ENCODE measurements around the gene MLLT3. TPM values are rescaled to one million over a fixed set of nuclear protein-coding genes. Genes with fewer than 3 reads are reported as not detected.

MLLT3 gene
- total RNA-seq, 1 donor from 2014 or later = 26.5 TPM

- no peak for DNase-seq
- no peak overlapping the region for H3K4me3 Mint-ChIP-seq
- peaks cover 4% of the 10 kb centered on the region for H3K9me3 Mint-ChIP-seq
- H3K36me3 Mint-ChIP-seq (ENCODE audit: low read depth) = peaks cover 22% of the 10 kb centered on the region
- H3K4me1 Mint-ChIP-seq = peaks cover 56% of the 10 kb centered on the region
- intact Hi-C loops (cut with micrococcal nuclease) = loop anchor here (1.0 kb wide), 1 partner anchor 8 kb away; no protein-coding TSS in a partner anchor
- H3K27me3 Mint-ChIP-seq = no peaks in the 10 kb centered on the region
- H3K27ac Mint-ChIP-seq = no peak overlapping the region
Observed at GRCh38 chr9:20570087-20570486, 52.2 kb downstream of the MLLT3 start.

GRCh38 chr9:20569525-20569924 lies 52.8 kb downstream of the MLLT3 start:
- Mint-ChIP-seq H3K27ac (no peak overlapping the region), H3K36me3 (ENCODE audit: low read depth) (peaks cover 16% of the 10 kb centered on the region), H3K4me3 (no peak overlapping the region), H3K27me3 (no peaks in the 10 kb centered on the region), H3K9me3 (peaks cover 4% of the 10 kb centered on the region), H3K4me1 (peaks cover 55% of the 10 kb centered on the region)
- no peak for DNase-seq
- intact Hi-C loops (cut with micrococcal nuclease) = no loop called here

GRCh38 chr9:20568400-20568799 lies 53.9 kb downstream of the MLLT3 start:
- Mint-ChIP-seq H3K9me3 (peaks cover 4% of the 10 kb centered on the region), H3K36me3 (ENCODE audit: low read depth) (peaks cover 11% of the 10 kb centered on the region), H3K4me1 (peaks cover 57% of the 10 kb centered on the region), H3K27ac (no peak overlapping the region), H3K4me3 (no peak overlapping the region), H3K27me3 (no peaks in the 10 kb centered on the region)
- DNase-seq = no peak
- intact Hi-C loops (cut with micrococcal nuclease) = no loop called here

GRCh38 chr9:20566401-20566800 lies 55.9 kb downstream of the MLLT3 start:
- no peak for DNase-seq
- H3K4me1 Mint-ChIP-seq = peaks cover 62% of the 10 kb centered on the region
- intact Hi-C loops (cut with micrococcal nuclease) = no loop called here
- no peak overlapping the region for H3K27ac Mint-ChIP-seq
- H3K4me3 Mint-ChIP-seq = no peak overlapping the region
- peaks cover 4% of the 10 kb centered on the region for H3K9me3 Mint-ChIP-seq
- peaks cover 8% of the 10 kb centered on the region for H3K36me3 Mint-ChIP-seq (ENCODE audit: low read depth)
- H3K27me3 Mint-ChIP-seq = no peaks in the 10 kb centered on the region

GRCh38 chr9:20564650-20565049 lies 57.6 kb downstream of the MLLT3 start:
- H3K27me3 Mint-ChIP-seq = no peaks in the 10 kb centered on the region
- no peak for DNase-seq
- H3K9me3 Mint-ChIP-seq = peaks cover 4% of the 10 kb centered on the region
- no peak overlapping the region for H3K27ac Mint-ChIP-seq
- H3K36me3 Mint-ChIP-seq (ENCODE audit: low read depth) = peaks cover 8% of the 10 kb centered on the region
- H3K4me3 Mint-ChIP-seq = no peak overlapping the region
- intact Hi-C loops (cut with micrococcal nuclease) = no loop called here
- H3K4me1 Mint-ChIP-seq = peaks cover 64% of the 10 kb centered on the region

- no peak overlapping the region for H3K4me3 Mint-ChIP-seq
- no peak overlapping the region for H3K27ac Mint-ChIP-seq
- peaks cover 61% of the 10 kb centered on the region for H3K4me1 Mint-ChIP-seq
- intact Hi-C loops (cut with micrococcal nuclease) = no loop called here
- no peak for DNase-seq
- peaks cover 4% of the 10 kb centered on the region for H3K9me3 Mint-ChIP-seq
- H3K36me3 Mint-ChIP-seq (ENCODE audit: low read depth) = peaks cover 8% of the 10 kb centered on the region
- H3K27me3 Mint-ChIP-seq = no peaks in the 10 kb centered on the region
Observed at GRCh38 chr9:20563917-20564316, 58.4 kb downstream of the MLLT3 start.

GRCh38 chr9:20562051-20562450 lies 60.2 kb downstream of the MLLT3 start:
- no peaks in the 10 kb centered on the region for H3K9me3 Mint-ChIP-seq
- peaks cover 3% of the 10 kb centered on the region for H3K36me3 Mint-ChIP-seq (ENCODE audit: low read depth)
- H3K4me1 Mint-ChIP-seq = peaks cover 70% of the 10 kb centered on the region
- H3K4me3 Mint-ChIP-seq = peak overlapping the region; percentile 60
- intact Hi-C loops (cut with micrococcal nuclease) = loop anchor here (1.0 kb wide), 4 partner anchors 8 to 353 kb away; partner anchors contain the start of gene MLLT3
- H3K27ac Mint-ChIP-seq = peak overlapping the region; percentile 31
- no peaks in the 10 kb centered on the region for H3K27me3 Mint-ChIP-seq
- DNase-seq = peak; percentile 65

GRCh38 chr9:20561531-20561930 lies 60.8 kb downstream of the MLLT3 start:
- Mint-ChIP-seq H3K4me3 (no peak overlapping the region), H3K27ac (peak overlapping the region; percentile 51), H3K27me3 (no peaks in the 10 kb centered on the region), H3K9me3 (no peaks in the 10 kb centered on the region), H3K36me3 (ENCODE audit: low read depth) (peaks cover 3% of the 10 kb centered on the region), H3K4me1 (peaks cover 72% of the 10 kb centered on the region)
- intact Hi-C loops (cut with micrococcal nuclease) = no loop called here
- no peak for DNase-seq

- Mint-ChIP-seq H3K27me3 (no peaks in the 10 kb centered on the region), H3K9me3 (no peaks in the 10 kb centered on the region), H3K4me1 (peaks cover 74% of the 10 kb centered on the region), H3K27ac (peak overlapping the region; percentile 10), H3K36me3 (ENCODE audit: low read depth) (peaks cover 2% of the 10 kb centered on the region), H3K4me3 (no peak overlapping the region)
- no peak for DNase-seq
- intact Hi-C loops (cut with micrococcal nuclease) = loop anchor here (2.0 to 10.0 kb wide), 3 partner anchors 29 to 381 kb away; no protein-coding TSS in a partner anchor
Observed at GRCh38 chr9:20559231-20559890, 62.9 kb downstream of the MLLT3 start.

- H3K36me3 Mint-ChIP-seq (ENCODE audit: low read depth) = peaks cover 2% of the 10 kb centered on the region
- peaks cover 77% of the 10 kb centered on the region for H3K4me1 Mint-ChIP-seq
- no peaks in the 10 kb centered on the region for H3K9me3 Mint-ChIP-seq
- H3K4me3 Mint-ChIP-seq = peak overlapping the region; percentile 24
- H3K27ac Mint-ChIP-seq = peak overlapping the region; percentile 77
- peak; percentile 76 for DNase-seq
- no peaks in the 10 kb centered on the region for H3K27me3 Mint-ChIP-seq
- intact Hi-C loops (cut with micrococcal nuclease) = loop anchor here (1.0 to 10.0 kb wide), 6 partner anchors 28 to 382 kb away; partner anchors contain the start of gene MLLT3
Observed at GRCh38 chr9:20558566-20559016, 63.7 kb downstream of the MLLT3 start.

- Mint-ChIP-seq H3K36me3 (ENCODE audit: low read depth) (peaks cover 2% of the 10 kb centered on the region), H3K9me3 (no peaks in the 10 kb centered on the region), H3K27ac (peak overlapping the region; percentile 77), H3K4me1 (peaks cover 77% of the 10 kb centered on the region), H3K27me3 (no peaks in the 10 kb centered on the region), H3K4me3 (peak overlapping the region; percentile 24)
- intact Hi-C loops (cut with micrococcal nuclease) = loop anchor here (1.0 to 10.0 kb wide), 6 partner anchors 27 to 383 kb away; partner anchors contain the start of gene MLLT3
- DNase-seq = no peak
Observed at GRCh38 chr9:20557890-20558565, 64.3 kb downstream of the MLLT3 start.

- H3K4me1 Mint-ChIP-seq = peaks cover 73% of the 10 kb centered on the region
- H3K27me3 Mint-ChIP-seq = no peaks in the 10 kb centered on the region
- no peaks in the 10 kb centered on the region for H3K9me3 Mint-ChIP-seq
- peak overlapping the region; percentile 77 for H3K27ac Mint-ChIP-seq
- intact Hi-C loops (cut with micrococcal nuclease) = loop anchor here (10.0 kb wide), 1 partner anchor 312 kb away; no protein-coding TSS in a partner anchor
- peaks cover 2% of the 10 kb centered on the region for H3K36me3 Mint-ChIP-seq (ENCODE audit: low read depth)
- no peak overlapping the region for H3K4me3 Mint-ChIP-seq
- no peak for DNase-seq
Observed at GRCh38 chr9:20557285-20557684, 65.0 kb downstream of the MLLT3 start.

GRCh38 chr9:20553558-20554149 lies 68.6 kb downstream of the MLLT3 start:
- intact Hi-C loops (cut with micrococcal nuclease) = loop anchor here (1.0 to 10.0 kb wide), 10 partner anchors 9 to 626 kb away; partner anchors contain the start of genes HACD4 and MLLT3
- H3K4me3 Mint-ChIP-seq = peak overlapping the region; percentile 57
- peaks cover 71% of the 10 kb centered on the region for H3K4me1 Mint-ChIP-seq
- no peak for DNase-seq
- peak overlapping the region; percentile 82 for H3K27ac Mint-ChIP-seq
- no peaks in the 10 kb centered on the region for H3K27me3 Mint-ChIP-seq
- H3K9me3 Mint-ChIP-seq = peaks cover 7% of the 10 kb centered on the region
- H3K36me3 Mint-ChIP-seq (ENCODE audit: low read depth) = peaks cover 12% of the 10 kb centered on the region

All from activated CD4-positive, alpha-beta T cell treated with anti-CD3 and anti-CD28 coated beads, Interleukin-2, amount 10 ng/mL, durations not matched to agents 24 days and 14 days (primary cell).